Measurements from ENCODE around the gene BEGAIN. TPM values are rescaled to one million over a fixed set of nuclear protein-coding genes. Genes with fewer than 3 reads are reported as not detected.

The BEGAIN gene
- total RNA-seq, 2 donors from 2014 or later: 0.91 to 1.3 TPM

- Mint-ChIP-seq H3K4me1 (peaks cover 2% of the 10 kb centered on the region), H3K9me3 (no peaks in the 10 kb centered on the region)
- DNase-seq: no peak
Observed at GRCh38 chr14:100633406-100633805, 46.2 kb upstream of the BEGAIN start.

GRCh38 chr14:100629696-100630095 lies 42.5 kb upstream of the BEGAIN start:
- Mint-ChIP-seq H3K9me3 (no peaks in the 10 kb centered on the region), H3K4me3 (no peak overlapping the region), H3K4me1 (no peaks in the 10 kb centered on the region), H3K36me3 (ENCODE audit: low read depth) (no peaks in the 10 kb centered on the region), H3K27me3 (ENCODE audit: insufficient read depth) (peaks cover 10% of the 10 kb centered on the region), H3K27ac (no peak overlapping the region)
- no peaks in the 10 kb centered on the region for H3K9me3 ChIP-seq (ENCODE audit: control insufficient read depth, low read length)
- H3K9ac ChIP-seq (ENCODE audit: extremely low read depth, low read length, poor library complexity, severe bottlenecking): no peak overlapping the region
- WGBS, 2 experiments (ENCODE audit: insufficient coverage in 1 of 2, insufficient read length in 1 of 2): 93% methylated on average over 14 to 15 of the region's 15 CpGs
- H3K4me1 ChIP-seq (ENCODE audit: control insufficient read depth, insufficient read depth, low read length): no peaks in the 10 kb centered on the region
- peaks cover 18% of the 10 kb centered on the region for H3K27me3 ChIP-seq (ENCODE audit: control insufficient read depth, insufficient read depth, low read length, poor library complexity, severe bottlenecking)
- H3K4me3 ChIP-seq (ENCODE audit: low read length): no peak overlapping the region
- no peak overlapping the region for H3K27ac ChIP-seq (ENCODE audit: low read depth, low read length)
- no peak for TF ChIP-seq CTCF (conservative IDR thresholded peaks at IDR 0.05)
- no peak for DNase-seq
- H3K36me3 ChIP-seq (ENCODE audit: control insufficient read depth, insufficient read depth, low read length): no peaks in the 10 kb centered on the region

More at GRCh38 chr14:100633406-100633805, 46.2 kb upstream of the BEGAIN start:
- no peaks in the 10 kb centered on the region for H3K36me3 ChIP-seq (ENCODE audit: control insufficient read depth, insufficient read depth, low read length)
- no peaks in the 10 kb centered on the region for H3K4me1 ChIP-seq (ENCODE audit: control insufficient read depth, insufficient read depth, low read length)
- no peaks in the 10 kb centered on the region for H3K36me3 Mint-ChIP-seq (ENCODE audit: low read depth)
- H3K27ac ChIP-seq (ENCODE audit: low read depth, low read length): no peak overlapping the region
- no peaks in the 10 kb centered on the region for H3K9me3 ChIP-seq (ENCODE audit: control insufficient read depth, low read length)
- no peak for TF ChIP-seq CTCF (conservative IDR thresholded peaks at IDR 0.05)
- no peak overlapping the region for H3K9ac ChIP-seq (ENCODE audit: extremely low read depth, low read length, poor library complexity, severe bottlenecking)
- H3K4me3 Mint-ChIP-seq: no peak overlapping the region
- H3K27ac Mint-ChIP-seq: no peak overlapping the region
- H3K27me3 ChIP-seq (ENCODE audit: control insufficient read depth, insufficient read depth, low read length, poor library complexity, severe bottlenecking): peaks cover 3% of the 10 kb centered on the region
- peaks cover 1% of the 10 kb centered on the region for H3K27me3 Mint-ChIP-seq (ENCODE audit: insufficient read depth)
- WGBS, 2 experiments (ENCODE audit: insufficient coverage in 1 of 2, insufficient read length in 1 of 2): 94 to 95% methylated on average over 6 to 10 of the region's 10 CpGs
- no peak overlapping the region for H3K4me3 ChIP-seq (ENCODE audit: low read length)

- Histone ChIP-seq H3K9me3 (ENCODE audit: control insufficient read depth, low read length) (no peaks in the 10 kb centered on the region), H3K9ac (ENCODE audit: extremely low read depth, low read length, poor library complexity, severe bottlenecking) (no peak overlapping the region), H3K4me1 (ENCODE audit: control insufficient read depth, insufficient read depth, low read length) (no peaks in the 10 kb centered on the region), H3K27me3 (ENCODE audit: control insufficient read depth, insufficient read depth, low read length, poor library complexity, severe bottlenecking) (peaks cover 18% of the 10 kb centered on the region), H3K4me3 (ENCODE audit: low read length) (no peak overlapping the region), H3K36me3 (ENCODE audit: control insufficient read depth, insufficient read depth, low read length) (no peaks in the 10 kb centered on the region), H3K27ac (ENCODE audit: low read depth, low read length) (no peak overlapping the region)
- no peak overlapping the region for H3K4me3 Mint-ChIP-seq
- WGBS, 2 experiments (ENCODE audit: insufficient coverage in 1 of 2, insufficient read length in 1 of 2): 86 to 95% methylated on average over 6 to 13 of the region's 13 CpGs
- H3K36me3 Mint-ChIP-seq (ENCODE audit: low read depth): no peaks in the 10 kb centered on the region
- TF ChIP-seq CTCF (conservative IDR thresholded peaks at IDR 0.05): no peak
- no peak for DNase-seq
- H3K4me1 Mint-ChIP-seq: no peaks in the 10 kb centered on the region
- no peak overlapping the region for H3K27ac Mint-ChIP-seq
- H3K27me3 Mint-ChIP-seq (ENCODE audit: insufficient read depth): peaks cover 11% of the 10 kb centered on the region
- no peaks in the 10 kb centered on the region for H3K9me3 Mint-ChIP-seq
Observed at GRCh38 chr14:100629098-100629497, 41.9 kb upstream of the BEGAIN start.
